ENCODE data around the gene RD3L.

RD3L gene

GRCh38 chr14:103910262-103910935 is 31.9 kb downstream of the RD3L start:
- Histone ChIP-seq H3K4me3 (ENCODE audit: low read length in 2 of 2) (peak overlapping the region; percentile 43 to 65), H3K36me3 (ENCODE audit: control insufficient read depth in 2 of 2, insufficient read depth in 2 of 2, low read length in 2 of 2) (peaks cover 25 to 34% of the 10 kb centered on the region in 2 donors), H3K9me3 (ENCODE audit: control insufficient read depth in 2 of 2, low read length in 2 of 2) (no peaks in the 10 kb centered on the region), H3K27ac (ENCODE audit: low read depth in 2 of 2, low read length in 2 of 2) (peak overlapping the region in 1 of 2 donors; percentile 32), H3K4me1 (ENCODE audit: control insufficient read depth in 2 of 2, insufficient read depth in 2 of 2, low read length in 2 of 2) (peaks cover 5 to 7% of the 10 kb centered on the region in 2 donors), H3K27me3 (ENCODE audit: control insufficient read depth in 2 of 2, insufficient read depth in 2 of 2, low read length in 2 of 2) (no peaks in the 10 kb centered on the region), H3K9ac (ENCODE audit: low read depth in 1 of 2, low read length in 2 of 2) (peak overlapping the region; percentile 54 to 56)

DNA sequence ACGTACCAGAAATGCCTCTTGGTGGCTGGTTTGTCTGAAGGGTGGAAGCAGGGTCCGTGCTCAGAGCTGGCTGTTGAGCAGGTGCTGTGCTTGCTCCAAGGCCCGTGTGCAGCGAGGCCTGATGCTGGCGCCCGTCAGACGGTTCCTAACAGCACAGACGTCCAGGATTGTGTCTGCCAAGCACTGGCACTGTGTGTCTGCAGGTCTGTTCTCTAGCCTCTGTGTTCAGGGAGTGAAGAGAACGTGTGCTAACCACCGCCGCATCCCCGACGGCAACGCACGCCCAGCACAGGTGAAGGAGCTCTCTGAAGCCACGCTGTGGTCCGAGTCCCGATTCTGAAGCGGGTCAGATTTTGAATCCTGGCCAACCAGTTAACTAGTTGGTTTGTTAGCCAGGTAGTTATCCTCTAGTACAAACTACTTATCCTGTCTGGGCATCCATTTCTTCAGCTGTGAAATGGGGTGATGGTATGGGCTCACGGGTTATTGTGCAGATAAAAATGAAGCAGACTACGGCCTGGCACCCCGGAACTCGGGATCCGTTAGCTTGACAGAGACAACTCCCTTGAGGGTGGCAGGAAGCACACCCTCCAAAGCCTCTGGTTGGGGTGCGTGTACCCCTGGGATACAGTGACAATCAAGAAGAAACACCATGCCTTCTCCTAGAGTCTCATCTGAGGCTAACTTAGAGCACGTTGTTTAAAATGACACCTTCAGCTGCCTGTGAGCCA is 32.6 kb downstream of the RD3L start:
- peaks cover 5 to 7% of the 10 kb centered on the region in 2 donors for H3K4me1 ChIP-seq (ENCODE audit: control insufficient read depth in 2 of 2, insufficient read depth in 2 of 2, low read length in 2 of 2)
- H3K4me3 ChIP-seq (ENCODE audit: low read length in 2 of 2), result peak overlapping the region; percentile 43 to 65
- no peaks in the 10 kb centered on the region for H3K9me3 ChIP-seq (ENCODE audit: control insufficient read depth in 2 of 2, low read length in 2 of 2)
- no peaks in the 10 kb centered on the region for H3K27me3 ChIP-seq (ENCODE audit: control insufficient read depth in 2 of 2, insufficient read depth in 2 of 2, low read length in 2 of 2)
- peaks cover 25 to 34% of the 10 kb centered on the region in 2 donors for H3K36me3 ChIP-seq (ENCODE audit: control insufficient read depth in 2 of 2, insufficient read depth in 2 of 2, low read length in 2 of 2)
- H3K9ac ChIP-seq (ENCODE audit: low read depth in 1 of 2, low read length in 2 of 2), result peak overlapping the region; percentile 54 to 56
- peak overlapping the region in 1 of 2 donors; percentile 32 for H3K27ac ChIP-seq (ENCODE audit: low read depth in 2 of 2, low read length in 2 of 2)

DNA sequence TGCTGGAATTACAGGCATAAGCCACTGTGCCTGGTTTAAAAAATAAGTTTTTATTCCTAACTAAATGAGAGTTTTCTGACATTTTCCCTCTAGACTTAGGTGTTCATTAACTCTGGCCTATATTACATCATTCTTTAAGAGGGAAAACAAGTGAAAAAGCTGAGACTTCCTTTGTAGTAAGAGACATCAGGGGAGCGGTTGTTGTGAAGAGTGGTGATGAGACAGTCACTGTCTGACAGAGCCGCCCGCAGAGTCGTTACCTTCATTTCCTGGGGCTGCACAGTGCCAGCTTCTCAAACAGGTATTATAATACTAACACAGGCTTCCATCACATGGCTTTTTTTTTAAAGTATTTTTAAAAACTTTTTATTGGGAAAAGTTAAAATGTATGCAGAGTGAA is 33.7 kb downstream of the RD3L start:
- Histone ChIP-seq H3K4me3 (ENCODE audit: low read length in 2 of 2) (no peak overlapping the region), H3K27me3 (ENCODE audit: control insufficient read depth in 2 of 2, insufficient read depth in 2 of 2, low read length in 2 of 2) (no peaks in the 10 kb centered on the region), H3K9ac (ENCODE audit: low read depth in 1 of 2, low read length in 2 of 2) (no peak overlapping the region), H3K9me3 (ENCODE audit: control insufficient read depth in 2 of 2, low read length in 2 of 2) (no peaks in the 10 kb centered on the region), H3K27ac (ENCODE audit: low read depth in 2 of 2, low read length in 2 of 2) (no peak overlapping the region), H3K4me1 (ENCODE audit: control insufficient read depth in 2 of 2, insufficient read depth in 2 of 2, low read length in 2 of 2) (peaks cover 5 to 7% of the 10 kb centered on the region in 2 donors), H3K36me3 (ENCODE audit: control insufficient read depth in 2 of 2, insufficient read depth in 2 of 2, low read length in 2 of 2) (peaks cover 16 to 24% of the 10 kb centered on the region in 2 donors)

DNA sequence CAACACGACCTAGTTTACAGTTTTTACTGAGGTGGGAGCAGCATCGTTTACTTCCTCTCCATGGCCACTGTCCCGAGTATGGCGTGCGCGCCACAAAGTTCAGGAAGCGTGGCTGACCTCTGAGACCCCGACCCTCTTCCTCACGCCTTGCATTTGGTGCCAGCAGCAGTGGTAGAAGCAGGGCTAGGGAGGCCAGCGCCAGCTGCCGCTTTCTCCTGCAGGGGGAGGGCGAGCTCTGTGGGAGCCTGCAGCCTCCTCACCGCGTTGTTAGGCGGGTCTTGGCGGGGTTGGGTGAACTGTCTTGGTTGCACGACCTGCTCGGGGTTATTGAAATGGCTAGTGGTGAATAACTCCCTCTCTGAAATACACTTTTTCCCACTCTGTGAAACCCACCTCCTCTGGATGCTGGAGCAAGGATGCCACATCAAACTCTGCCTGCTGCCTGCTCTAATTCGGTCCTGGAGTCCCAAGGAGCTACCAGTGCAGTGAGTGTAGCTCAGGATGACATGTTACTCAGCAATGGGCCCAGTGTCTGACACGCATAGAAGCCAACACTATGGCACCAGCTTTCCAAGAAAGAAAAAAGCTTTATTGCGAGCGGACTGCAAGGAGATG is 36.4 kb downstream of the RD3L start:
- Histone ChIP-seq H3K9me3 (ENCODE audit: control insufficient read depth in 2 of 2, low read length in 2 of 2) (no peaks in the 10 kb centered on the region), H3K27ac (ENCODE audit: low read depth in 2 of 2, low read length in 2 of 2) (no peak overlapping the region), H3K4me3 (ENCODE audit: low read length in 2 of 2) (no peak overlapping the region), H3K36me3 (ENCODE audit: control insufficient read depth in 2 of 2, insufficient read depth in 2 of 2, low read length in 2 of 2) (peaks cover under 1% of the 10 kb centered on the region in 2 donors), H3K9ac (ENCODE audit: low read depth in 1 of 2, low read length in 2 of 2) (no peak overlapping the region), H3K27me3 (ENCODE audit: control insufficient read depth in 2 of 2, insufficient read depth in 2 of 2, low read length in 2 of 2) (no peaks in the 10 kb centered on the region), H3K4me1 (ENCODE audit: control insufficient read depth in 2 of 2, insufficient read depth in 2 of 2, low read length in 2 of 2) (peaks cover 5 to 7% of the 10 kb centered on the region in 2 donors)

GRCh38 chr14:103904493-103905107 is 37.7 kb downstream of the RD3L start:
- Histone ChIP-seq H3K4me1 (ENCODE audit: control insufficient read depth in 2 of 2, insufficient read depth in 2 of 2, low read length in 2 of 2) (peaks cover 0 to under 1% of the 10 kb centered on the region in 2 donors), H3K36me3 (ENCODE audit: control insufficient read depth in 2 of 2, insufficient read depth in 2 of 2, low read length in 2 of 2) (no peaks in the 10 kb centered on the region), H3K4me3 (ENCODE audit: low read length in 2 of 2) (no peak overlapping the region), H3K27me3 (ENCODE audit: control insufficient read depth in 2 of 2, insufficient read depth in 2 of 2, low read length in 2 of 2) (no peaks in the 10 kb centered on the region), H3K27ac (ENCODE audit: low read depth in 2 of 2, low read length in 2 of 2) (no peak overlapping the region), H3K9me3 (ENCODE audit: control insufficient read depth in 2 of 2, low read length in 2 of 2) (no peaks in the 10 kb centered on the region), H3K9ac (ENCODE audit: low read depth in 1 of 2, low read length in 2 of 2) (no peak overlapping the region)

DNA sequence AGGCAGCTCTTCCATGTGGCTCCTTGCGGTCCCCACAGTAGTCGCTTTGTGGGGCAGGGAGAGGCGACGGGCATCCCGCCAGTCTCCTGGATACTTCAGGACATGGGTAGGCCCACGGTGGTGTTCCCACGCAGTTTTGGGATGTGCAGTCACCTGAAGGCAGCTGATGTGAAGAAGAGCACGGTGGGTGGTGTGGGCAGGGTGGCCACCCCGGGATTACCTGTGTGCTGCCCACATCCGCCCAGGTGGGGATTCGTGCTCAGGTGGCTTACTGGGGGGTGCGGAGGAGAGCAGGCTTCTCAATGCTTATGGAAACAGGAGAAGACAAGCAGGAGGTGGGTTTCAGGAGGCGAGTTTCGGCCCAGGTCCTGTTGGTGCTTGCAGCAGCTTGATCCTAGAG is 42.5 kb downstream of the RD3L start:
- Histone ChIP-seq H3K9me3 (ENCODE audit: control insufficient read depth in 2 of 2, low read length in 2 of 2) (no peaks in the 10 kb centered on the region), H3K4me3 (ENCODE audit: low read length in 2 of 2) (no peak overlapping the region), H3K9ac (ENCODE audit: low read depth in 1 of 2, low read length in 2 of 2) (no peak overlapping the region), H3K4me1 (ENCODE audit: control insufficient read depth in 2 of 2, insufficient read depth in 2 of 2, low read length in 2 of 2) (peaks cover 26 to 41% of the 10 kb centered on the region in 2 donors), H3K27ac (ENCODE audit: low read depth in 2 of 2, low read length in 2 of 2) (no peak overlapping the region), H3K27me3 (ENCODE audit: control insufficient read depth in 2 of 2, insufficient read depth in 2 of 2, low read length in 2 of 2) (no peaks in the 10 kb centered on the region), H3K36me3 (ENCODE audit: control insufficient read depth in 2 of 2, insufficient read depth in 2 of 2, low read length in 2 of 2) (no peaks in the 10 kb centered on the region)

DNA sequence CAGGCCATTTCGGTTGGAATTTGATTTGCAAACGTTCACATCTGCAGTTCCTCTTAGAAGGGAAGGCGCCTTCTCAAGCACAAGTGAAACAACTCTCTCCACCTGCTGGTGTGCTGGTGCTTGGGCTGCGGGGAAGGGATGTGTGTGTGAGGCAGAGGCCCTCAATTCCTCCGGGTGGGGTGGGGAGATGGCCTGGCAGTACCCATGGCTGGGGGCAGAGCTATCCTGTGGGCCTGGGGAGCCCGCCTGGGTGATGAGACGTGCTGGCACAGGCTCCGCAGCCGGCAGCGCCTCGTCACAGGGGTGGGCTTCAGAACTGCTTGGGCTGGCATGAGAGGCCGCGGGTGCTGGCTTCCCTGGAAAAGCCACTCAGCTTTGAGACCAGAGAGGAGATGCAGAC is 43.0 kb downstream of the RD3L start:
- H3K9me3 ChIP-seq (ENCODE audit: control insufficient read depth in 2 of 2, low read length in 2 of 2), result no peaks in the 10 kb centered on the region
- no peaks in the 10 kb centered on the region for H3K27me3 ChIP-seq (ENCODE audit: control insufficient read depth in 2 of 2, insufficient read depth in 2 of 2, low read length in 2 of 2)
- no peak overlapping the region for H3K9ac ChIP-seq (ENCODE audit: low read depth in 1 of 2, low read length in 2 of 2)
- no peaks in the 10 kb centered on the region for H3K36me3 ChIP-seq (ENCODE audit: control insufficient read depth in 2 of 2, insufficient read depth in 2 of 2, low read length in 2 of 2)
- H3K27ac ChIP-seq (ENCODE audit: low read depth in 2 of 2, low read length in 2 of 2), result peak overlapping the region; percentile 29 to 43
- no peak overlapping the region for H3K4me3 ChIP-seq (ENCODE audit: low read length in 2 of 2)
- H3K4me1 ChIP-seq (ENCODE audit: control insufficient read depth in 2 of 2, insufficient read depth in 2 of 2, low read length in 2 of 2), result peaks cover 31 to 47% of the 10 kb centered on the region in 2 donors

DNA sequence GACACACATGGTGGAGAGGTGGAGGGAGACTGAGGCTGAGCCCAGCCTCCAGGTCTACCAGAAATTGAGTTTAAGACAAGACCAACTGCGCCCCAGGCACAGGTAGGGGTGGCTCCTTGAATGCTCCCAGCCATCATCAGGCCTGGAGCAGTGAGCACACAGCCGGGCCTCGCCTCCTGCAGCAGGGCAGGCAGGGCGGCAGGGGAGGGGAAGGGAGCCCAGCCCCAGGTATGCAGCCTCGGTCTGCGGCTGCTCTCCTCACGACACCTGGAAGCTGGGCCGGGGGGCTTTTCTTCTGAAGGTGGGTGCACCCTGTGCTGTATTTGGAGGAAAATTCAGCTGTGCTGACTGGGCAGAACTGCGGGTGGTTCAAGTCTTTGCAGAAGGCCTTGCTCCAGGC is 43.6 kb downstream of the RD3L start:
- Histone ChIP-seq H3K4me3 (ENCODE audit: low read length in 2 of 2) (no peak overlapping the region), H3K27me3 (ENCODE audit: control insufficient read depth in 2 of 2, insufficient read depth in 2 of 2, low read length in 2 of 2) (no peaks in the 10 kb centered on the region), H3K9ac (ENCODE audit: low read depth in 1 of 2, low read length in 2 of 2) (no peak overlapping the region), H3K9me3 (ENCODE audit: control insufficient read depth in 2 of 2, low read length in 2 of 2) (no peaks in the 10 kb centered on the region), H3K27ac (ENCODE audit: low read depth in 2 of 2, low read length in 2 of 2) (peak overlapping the region; percentile 29 to 43), H3K4me1 (ENCODE audit: control insufficient read depth in 2 of 2, insufficient read depth in 2 of 2, low read length in 2 of 2) (peaks cover 36 to 53% of the 10 kb centered on the region in 2 donors), H3K36me3 (ENCODE audit: control insufficient read depth in 2 of 2, insufficient read depth in 2 of 2, low read length in 2 of 2) (no peaks in the 10 kb centered on the region)

DNA sequence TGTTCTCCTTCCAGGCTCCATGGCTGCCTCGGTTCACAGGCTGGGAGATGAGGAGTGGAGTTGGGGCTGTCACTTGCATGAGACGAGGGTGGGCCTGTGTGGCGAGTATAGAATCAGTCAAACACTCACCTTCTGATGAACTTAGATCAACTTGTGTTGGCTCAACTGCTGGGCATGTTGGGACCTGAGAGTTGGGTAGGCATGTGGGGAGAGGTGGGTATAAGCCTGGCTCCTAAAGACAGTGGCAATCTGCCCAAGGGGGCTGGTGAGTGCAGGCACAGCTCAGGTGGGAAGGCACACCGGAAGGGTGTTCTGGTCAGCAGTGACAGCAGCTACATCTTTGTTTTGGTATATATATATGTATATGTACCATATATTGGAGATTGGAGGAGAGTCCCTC is 44.1 kb downstream of the RD3L start:
- Histone ChIP-seq H3K4me1 (ENCODE audit: control insufficient read depth in 2 of 2, insufficient read depth in 2 of 2, low read length in 2 of 2) (peaks cover 38 to 54% of the 10 kb centered on the region in 2 donors), H3K9ac (ENCODE audit: low read depth in 1 of 2, low read length in 2 of 2) (no peak overlapping the region), H3K4me3 (ENCODE audit: low read length in 2 of 2) (no peak overlapping the region), H3K27ac (ENCODE audit: low read depth in 2 of 2, low read length in 2 of 2) (peak overlapping the region; percentile 84 to 93), H3K36me3 (ENCODE audit: control insufficient read depth in 2 of 2, insufficient read depth in 2 of 2, low read length in 2 of 2) (no peaks in the 10 kb centered on the region), H3K9me3 (ENCODE audit: control insufficient read depth in 2 of 2, low read length in 2 of 2) (no peaks in the 10 kb centered on the region), H3K27me3 (ENCODE audit: control insufficient read depth in 2 of 2, insufficient read depth in 2 of 2, low read length in 2 of 2) (no peaks in the 10 kb centered on the region)
